ENCODE results near the gene MAP2. TPM values are rescaled to one million over a fixed set of nuclear protein-coding genes. Genes with fewer than 3 reads are reported as not detected.

Gene MAP2
- total RNA-seq, 1 experiment from 2014 or later, result 7.4 TPM

GRCh38 chr2:209636076-209636475, 212.2 kb downstream of the MAP2 start (continued):
- TF ChIP-seq, protein P1, sequence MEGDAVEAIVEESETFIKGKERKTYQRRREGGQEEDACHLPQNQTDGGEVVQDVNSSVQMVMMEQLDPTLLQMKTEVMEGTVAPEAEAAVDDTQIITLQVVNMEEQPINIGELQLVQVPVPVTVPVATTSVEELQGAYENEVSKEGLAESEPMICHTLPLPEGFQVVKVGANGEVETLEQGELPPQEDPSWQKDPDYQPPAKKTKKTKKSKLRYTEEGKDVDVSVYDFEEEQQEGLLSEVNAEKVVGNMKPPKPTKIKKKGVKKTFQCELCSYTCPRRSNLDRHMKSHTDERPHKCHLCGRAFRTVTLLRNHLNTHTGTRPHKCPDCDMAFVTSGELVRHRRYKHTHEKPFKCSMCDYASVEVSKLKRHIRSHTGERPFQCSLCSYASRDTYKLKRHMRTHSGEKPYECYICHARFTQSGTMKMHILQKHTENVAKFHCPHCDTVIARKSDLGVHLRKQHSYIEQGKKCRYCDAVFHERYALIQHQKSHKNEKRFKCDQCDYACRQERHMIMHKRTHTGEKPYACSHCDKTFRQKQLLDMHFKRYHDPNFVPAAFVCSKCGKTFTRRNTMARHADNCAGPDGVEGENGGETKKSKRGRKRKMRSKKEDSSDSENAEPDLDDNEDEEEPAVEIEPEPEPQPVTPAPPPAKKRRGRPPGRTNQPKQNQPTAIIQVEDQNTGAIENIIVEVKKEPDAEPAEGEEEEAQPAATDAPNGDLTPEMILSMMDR (IDR thresholded peaks at IDR 0.05 in 2 of 3, conservative IDR thresholded peaks at IDR 0.05 in 1 of 3; ENCODE audit: borderline replicate concordance in 1 of 3, insufficient read depth in 1 of 3, low read depth in 2 of 3, low read length in 2 of 3), result no peak
- no peak for TF ChIP-seq CBX3 (IDR thresholded peaks at IDR 0.05; ENCODE audit: low read depth)
- no peak for TF ChIP-seq EGR1 (IDR thresholded peaks at IDR 0.05; ENCODE audit: low read depth)

DNA sequence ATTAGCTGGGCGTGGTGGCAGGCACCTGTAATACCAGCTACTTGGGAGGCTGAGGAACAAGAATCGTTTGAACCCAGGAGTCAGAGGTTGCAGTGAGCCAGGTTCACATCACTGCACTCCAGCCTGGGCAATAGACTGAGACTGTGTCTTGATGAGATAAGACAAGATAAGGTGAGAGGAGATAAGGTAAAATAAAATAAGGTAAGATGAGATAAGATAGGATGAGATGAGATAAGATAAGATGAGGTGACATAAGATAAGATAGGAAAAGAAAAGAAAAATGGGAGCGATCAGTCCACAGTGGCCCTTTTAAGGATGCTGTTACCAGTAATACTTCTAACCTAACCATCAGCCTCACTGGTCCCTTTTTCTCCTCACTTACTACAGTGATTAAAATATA, 213.4 kb downstream of the MAP2 start:
- Histone ChIP-seq H3K36me3 (ENCODE audit: control insufficient read depth in 1 of 2, insufficient read depth in 2 of 2, low read length in 2 of 2) (no peaks in the 10 kb centered on the region), H4K20me1 (ENCODE audit: insufficient read depth) (no peaks in the 10 kb centered on the region), H2AFZ (ENCODE audit: low read depth, low read length, poor library complexity, severe bottlenecking) (no peak overlapping the region), H3K9me3 (ENCODE audit: control insufficient read depth in 1 of 2, insufficient read depth in 1 of 2, low read depth in 1 of 2, low read length in 2 of 2) (no peaks in the 10 kb centered on the region), H3K4me2 (ENCODE audit: low read length) (no peak overlapping the region), H3K79me2 (ENCODE audit: insufficient read depth, low read length) (no peaks in the 10 kb centered on the region), H3K4me1 (ENCODE audit: control insufficient read depth in 1 of 2, insufficient read depth in 2 of 2, low read length in 2 of 2) (peaks cover 15 to 46% of the 10 kb centered on the region in 2 experiments), H3K27ac (ENCODE audit: low read depth, low read length) (no peak overlapping the region), H3K4me3 (replicated peaks in 1 of 2; ENCODE audit: low read depth in 1 of 2, low read length in 2 of 2) (no peak overlapping the region), H3K27me3 (ENCODE audit: insufficient read depth, low read length) (no peaks in the 10 kb centered on the region), H3K9me2 (ENCODE audit: insufficient read depth) (no peaks in the 10 kb centered on the region), H3K9ac (ENCODE audit: low read length) (no peak overlapping the region)
- ChIA-PET CTCF (no interaction called here), RAD21 (ENCODE audit: low non-redundant PET in 1 of 2, low total read pairs in 2 of 2, uncharacterized antibody in 2 of 2, unreplicated experiment in 2 of 2) (no interaction called here), POLR2A (no interaction called here)
- ATAC-seq, result no peak
- intact Hi-C loops (cut with micrococcal nuclease), result no loop called here
- BruUV-seq (replicated peaks), result no TSS peak
- TF ChIP-seq, protein P1 (IDR thresholded peaks at IDR 0.05 in 2 of 3, conservative IDR thresholded peaks at IDR 0.05 in 1 of 3; ENCODE audit: borderline replicate concordance in 1 of 3, insufficient read depth in 1 of 3, low read depth in 2 of 3, low read length in 2 of 3), result no peak
- no peak for DNase-seq (ENCODE audit: low read depth, low spot score)
